HK-2 (cell line): ENCODE data around the gene BMERB1.
"Not testable (repeated sequence)": the region's sequence is repeated elsewhere in the genome, so short reads cannot be mapped to it uniquely, and the experiment has no call there.

ENCODE experiments used
- DNase-seq: peaks from one replicate; pipeline ENCODE4 v3.0.0-alpha.2; 2018; ENCODE audit not compliant: unreplicated experiment

BMERB1 gene

GRCh38 chr16:15461376-15461775 lies 27.0 kb downstream of the BMERB1 start:
- DNase-seq = no peak

GRCh38 chr16:15464401-15465186 lies 30.2 kb downstream of the BMERB1 start:
- no peak for DNase-seq

GRCh38 chr16:15466131-15466530 lies 31.7 kb downstream of the BMERB1 start:
- DNase-seq = no peak

GRCh38 chr16:15466886-15467781 lies 32.7 kb downstream of the BMERB1 start:
- no peak for DNase-seq

GRCh38 chr16:15476971-15477370 lies 42.6 kb downstream of the BMERB1 start:
- not testable (repeated sequence) for DNase-seq

GRCh38 chr16:15477802-15478201 lies 43.4 kb downstream of the BMERB1 start:
- DNase-seq = no peak

- peak; percentile 62 for DNase-seq
These were observed 47.8 kb downstream of the BMERB1 start for GRCh38 chr16:15482068-15482747.

- no peak for DNase-seq
These were observed 48.4 kb downstream of the BMERB1 start for GRCh38 chr16:15482748-15483298.

- DNase-seq = no peak
These were observed 49.5 kb downstream of the BMERB1 start for GRCh38 chr16:15483857-15484256.

- no peak for DNase-seq
These were observed 50.3 kb downstream of the BMERB1 start for GRCh38 chr16:15484662-15485061.

- no peak for DNase-seq
These were observed 50.8 kb downstream of the BMERB1 start for GRCh38 chr16:15485175-15485574.

- DNase-seq = no peak
These were observed 52.3 kb downstream of the BMERB1 start for GRCh38 chr16:15486661-15487060.

- DNase-seq = no peak
These were observed 53.2 kb downstream of the BMERB1 start for GRCh38 chr16:15487336-15488284.

GRCh38 chr16:15489016-15489415 lies 54.6 kb downstream of the BMERB1 start:
- DNase-seq = no peak

- DNase-seq = no peak
These were observed 55.8 kb downstream of the BMERB1 start for GRCh38 chr16:15490123-15490711.

- DNase-seq = no peak
These were observed 57.0 kb downstream of the BMERB1 start for GRCh38 chr16:15491411-15491810.

GRCh38 chr16:15492091-15492740 lies 57.8 kb downstream of the BMERB1 start:
- DNase-seq = no peak

- no peak for DNase-seq
These were observed 59.2 kb downstream of the BMERB1 start for GRCh38 chr16:15493466-15494180.

GRCh38 chr16:15494236-15494635 lies 59.8 kb downstream of the BMERB1 start:
- DNase-seq = no peak
